Activated CD4-positive, alpha-beta T cell treated with anti-CD3 and anti-CD28 coated beads, Interleukin-2, amount 50 U/mL, for 1 hour (primary cell): Measurements from ENCODE around the gene PTTG1IP.

Source experiments
- DNase-seq: peaks from one replicate; pipeline ENCODE4 v3.0.0-alpha.2; 2020

PTTG1IP gene

GRCh38 chr21:44819283-44820243, 53.9 kb downstream of the PTTG1IP start:
- no peak for DNase-seq

- no peak for DNase-seq
These were observed 54.9 kb downstream of the PTTG1IP start for GRCh38 chr21:44818640-44819011.

GRCh38 chr21:44817914-44818639, 55.4 kb downstream of the PTTG1IP start, which contains the start of gene SUMO3:
SUMO3 (minus strand) TSS chr21:44818062; CDS start chr21:44817968, 94 bp downstream.
- peak; percentile 81 for DNase-seq

- DNase-seq, result peak; percentile 91
These were observed 56.0 kb downstream of the PTTG1IP start for GRCh38 chr21:44817506-44817880.

GRCh38 chr21:44816761-44817505, 56.6 kb downstream of the PTTG1IP start:
- DNase-seq, result no peak

GRCh38 chr21:44815852-44816628, 57.5 kb downstream of the PTTG1IP start:
- no peak for DNase-seq

GRCh38 chr21:44815225-44815624, 58.3 kb downstream of the PTTG1IP start:
- DNase-seq, result no peak

GRCh38 chr21:44814498-44815023, 58.9 kb downstream of the PTTG1IP start:
- DNase-seq, result no peak

- DNase-seq, result no peak
These were observed 59.8 kb downstream of the PTTG1IP start for GRCh38 chr21:44813727-44814126.

- DNase-seq, result no peak
These were observed 60.3 kb downstream of the PTTG1IP start for GRCh38 chr21:44813149-44813548.

GRCh38 chr21:44812640-44813039, 60.9 kb downstream of the PTTG1IP start:
- no peak for DNase-seq

- DNase-seq, result no peak
These were observed 62.7 kb downstream of the PTTG1IP start for GRCh38 chr21:44810779-44811178.

- no peak for DNase-seq
These were observed 67.6 kb downstream of the PTTG1IP start for GRCh38 chr21:44805859-44806258.

- DNase-seq, result no peak
These were observed 68.3 kb downstream of the PTTG1IP start for GRCh38 chr21:44805226-44805625.

GRCh38 chr21:44804762-44805161, 68.7 kb downstream of the PTTG1IP start:
- no peak for DNase-seq

- DNase-seq, result no peak
These were observed 69.8 kb downstream of the PTTG1IP start for GRCh38 chr21:44803651-44804050.

GRCh38 chr21:44802396-44803153, 70.9 kb downstream of the PTTG1IP start:
- DNase-seq, result no peak

GRCh38 chr21:44801468-44802395, 71.8 kb downstream of the PTTG1IP start, which contains the start of gene UBE2G2:
UBE2G2 (minus strand) TSS chr21:44801820; CDS start chr21:44801748, 72 bp downstream.
- DNase-seq, result peak; percentile 84

- DNase-seq, result no peak
These were observed 72.5 kb downstream of the PTTG1IP start for GRCh38 chr21:44800971-44801467.

GRCh38 chr21:44800103-44800502, 73.4 kb downstream of the PTTG1IP start:
- DNase-seq, result no peak
